ENCODE measurements around the gene TRIM68.

DNA sequence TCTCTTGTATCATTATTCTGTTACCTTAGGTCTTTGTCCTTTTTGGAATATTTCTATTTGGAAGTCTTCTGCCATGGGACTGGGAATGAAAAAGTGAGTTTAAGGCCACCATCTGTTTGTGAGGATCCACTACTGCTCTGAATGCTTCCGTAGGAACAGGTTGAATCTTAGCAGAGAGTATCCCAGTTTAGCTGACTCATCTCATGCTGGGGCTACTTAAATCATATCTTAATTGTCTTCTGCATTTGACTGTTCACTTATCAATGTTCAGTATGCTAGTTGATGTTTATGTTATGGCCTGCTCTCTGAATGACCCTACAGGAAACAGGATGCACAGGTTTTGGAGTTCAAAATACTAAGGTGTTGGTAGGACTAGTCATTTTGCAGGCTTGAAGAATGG lies 27.9 kb downstream of the TRIM68 start:
- TF ChIP-seq POLR2A (IDR thresholded peaks at IDR 0.05), result no peak
- TF ChIP-seq, protein P1, sequence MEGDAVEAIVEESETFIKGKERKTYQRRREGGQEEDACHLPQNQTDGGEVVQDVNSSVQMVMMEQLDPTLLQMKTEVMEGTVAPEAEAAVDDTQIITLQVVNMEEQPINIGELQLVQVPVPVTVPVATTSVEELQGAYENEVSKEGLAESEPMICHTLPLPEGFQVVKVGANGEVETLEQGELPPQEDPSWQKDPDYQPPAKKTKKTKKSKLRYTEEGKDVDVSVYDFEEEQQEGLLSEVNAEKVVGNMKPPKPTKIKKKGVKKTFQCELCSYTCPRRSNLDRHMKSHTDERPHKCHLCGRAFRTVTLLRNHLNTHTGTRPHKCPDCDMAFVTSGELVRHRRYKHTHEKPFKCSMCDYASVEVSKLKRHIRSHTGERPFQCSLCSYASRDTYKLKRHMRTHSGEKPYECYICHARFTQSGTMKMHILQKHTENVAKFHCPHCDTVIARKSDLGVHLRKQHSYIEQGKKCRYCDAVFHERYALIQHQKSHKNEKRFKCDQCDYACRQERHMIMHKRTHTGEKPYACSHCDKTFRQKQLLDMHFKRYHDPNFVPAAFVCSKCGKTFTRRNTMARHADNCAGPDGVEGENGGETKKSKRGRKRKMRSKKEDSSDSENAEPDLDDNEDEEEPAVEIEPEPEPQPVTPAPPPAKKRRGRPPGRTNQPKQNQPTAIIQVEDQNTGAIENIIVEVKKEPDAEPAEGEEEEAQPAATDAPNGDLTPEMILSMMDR (IDR thresholded peaks at IDR 0.05 in 8 of 11, conservative IDR thresholded peaks at IDR 0.05 in 3 of 11), result no peak

Data from spleen (tissue), 7 donors.